Endothelial cell of umbilical vein (primary cell): ENCODE measurements around the gene BTN3A1. TPM values are rescaled to one million over a fixed set of nuclear protein-coding genes. Genes with fewer than 3 reads are reported as not detected.

Experiments used
- BruUV-seq: library from RNA; stranded (reverse); fragments of 400-500 nt; replicated peaks from 2 replicates; lab custom pipeline; 2021; lab: Mats Ljungman, UMichigan
- CTCF ChIA-PET: fragments of 300-600, 350-600 bp; sonication (Branson Sonifier 250); formaldehyde crosslinking; loops from one replicate; lab custom pipeline; 2021; ENCODE audit warnings: antibody characterized with exemption, inconsistent platforms; lab: Charles Lee
- POLR2A ChIA-PET: fragments of 300-600, 350-600 bp; sonication (Branson Sonifier 250); formaldehyde crosslinking; loops from one replicate; lab custom pipeline; 2021; ENCODE audit warnings: antibody characterized with exemption, inconsistent platforms; lab: Charles Lee
- DNase-seq: peaks from one replicate; pipeline ENCODE4 v3.0.0-alpha.2; 2011; ENCODE audit warnings: low read depth, low spot score
- FAIRE-seq: peaks from 2 replicates; lab custom pipeline; 2011; peaks lifted over from hg19 to GRCh38; lab: Jason Lieb, UNC
- H2AFZ ChIP-seq: 2 replicates; pipeline ENCODE4 v1.6.0; 2012; ENCODE audit warnings: low read depth, low read length, control low read depth, inconsistent platforms
- H3K27ac ChIP-seq: 2 replicates; pipeline ENCODE4 v1.5.1; 2011; ENCODE audit warnings: low read depth, mild to moderate bottlenecking, control low read depth, low read length, moderate library complexity; ENCODE audit not compliant: insufficient read depth
- H3K27me3 ChIP-seq, 2 experiments: 2 replicates each; pipeline versions ENCODE4 v1.6.0 to v1.6.1; 2011; ENCODE audit warnings: low read length in 2 of 2, mixed read lengths in 1 of 2; ENCODE audit not compliant: control insufficient read depth in 2 of 2, insufficient read depth in 2 of 2
- H3K36me3 ChIP-seq, 2 experiments: 2 replicates in 1 of 2; 3 replicates in 1 of 2; pipeline ENCODE4 v1.5.1; 2011; ENCODE audit warnings: low read length in 2 of 2, mild to moderate bottlenecking in 1 of 2, moderate library complexity in 1 of 2; ENCODE audit not compliant: control insufficient read depth in 2 of 2, insufficient read depth in 2 of 2; ENCODE audit errors: extremely low read depth in 1 of 2
- H3K4me1 ChIP-seq: 3 replicates; pipeline ENCODE4 v1.5.1; 2011; ENCODE audit warnings: mild to moderate bottlenecking, low read length; ENCODE audit not compliant: control insufficient read depth, insufficient read depth; ENCODE audit errors: extremely low read depth
- H3K4me2 ChIP-seq: 2 replicates; pipeline ENCODE4 v1.6.1; 2011; ENCODE audit warnings: low read length, control low read depth, mixed read lengths; ENCODE audit not compliant: insufficient read depth
- H3K4me3 ChIP-seq, 3 experiments: fragments of 200-600 bp in 1 of 3; sonication (generic), shearing (Covaris generic) in 1 of 3; replicated peaks in 1 of 3; 2 replicates each; pipeline ENCODE4 v1.5.1; 2011 to 2016; ENCODE audit warnings: control low read depth in 3 of 3, low read length in 3 of 3, mild to moderate bottlenecking in 2 of 3, inconsistent platforms in 1 of 3, low read depth in 1 of 3, moderate library complexity in 1 of 3; ENCODE audit not compliant: insufficient read depth in 1 of 3
- H3K79me2 ChIP-seq: 2 replicates; pipeline ENCODE4 v1.6.0; 2012; ENCODE audit warnings: low read length, inconsistent platforms; ENCODE audit not compliant: control insufficient read depth, insufficient read depth
- H3K9ac ChIP-seq: replicated peaks from 2 replicates; pipeline ENCODE3; 2011; ENCODE audit warnings: low read length, control low read depth; ENCODE audit not compliant: insufficient read depth; ENCODE audit errors: extremely low read depth
- H3K9me1 ChIP-seq: replicated peaks from 3 replicates; pipeline ENCODE4 v1.6.0; 2011; ENCODE audit warnings: mild to moderate bottlenecking, low read length; ENCODE audit not compliant: control insufficient read depth, insufficient read depth; ENCODE audit errors: extremely low read depth
- H3K9me3 ChIP-seq: replicated peaks from 2 replicates; pipeline ENCODE4 v1.5.1; 2012; ENCODE audit warnings: low read length, inconsistent platforms; ENCODE audit not compliant: control insufficient read depth, insufficient read depth
- H4K20me1 ChIP-seq: replicated peaks from 2 replicates; pipeline ENCODE3; 2011; ENCODE audit warnings: mild to moderate bottlenecking, low read length; ENCODE audit not compliant: control insufficient read depth, insufficient read depth; ENCODE audit errors: extremely low read depth
- GATA2 ChIP-seq: IDR thresholded peaks from 2 replicates; pipeline ENCODE4 v1.7.0; 2011; ENCODE audit warnings: low read depth, mild to moderate bottlenecking, moderate library complexity, mixed read lengths, low read length; ENCODE audit not compliant: insufficient read length, insufficient read depth
- JUN ChIP-seq: IDR thresholded peaks from 2 replicates; pipeline ENCODE4 v1.6.1; 2011; ENCODE audit warnings: borderline replicate concordance, low read depth; ENCODE audit not compliant: insufficient read length, insufficient read depth
- MYC ChIP-seq: IDR thresholded peaks from one replicate; pipeline ENCODE4 v1.6.1; 2011; ENCODE audit warnings: mild to moderate bottlenecking, low read depth, low read length
- POLR2A ChIP-seq: IDR thresholded peaks from 2 replicates; pipeline ENCODE4 v1.6.1; 2012; ENCODE audit warnings: low read depth, mild to moderate bottlenecking, control low read depth, low read length
- POLR2AphosphoS5 ChIP-seq: IDR thresholded peaks from 2 replicates; pipeline ENCODE4 v1.6.1; 2012; ENCODE audit warnings: low read depth, mild to moderate bottlenecking, control low read depth, low read length, moderate library complexity; ENCODE audit not compliant: insufficient read depth
- dilution Hi-C: fragments of 300-500 bp; cut with MboI; formaldehyde crosslinking; loops from one replicate; pipeline ENCODE4 v1.15.0; 2019; ENCODE audit warnings: low sequenced_read_pairs; ENCODE audit not compliant: extremely low pct_ligation_motif_present
- intact Hi-C: fragments of 100-400 bp; cut with micrococcal nuclease; formaldehyde crosslinking; loops from one replicate; pipeline ENCODE4 v1.10.0; 2022
- polyA plus RNA-seq, 4 experiments: library from polyadenylated mRNA; depleted of rRNA in 3 of 4; stranded (reverse) in 3 of 4; unstranded in 1 of 4; fragments of >200 nt; gene quantifications; 2 replicates each; pipeline versions ENCODE4 v1.2.1 to v1.2.3, GENCODE V29; 2011 to 2012; ENCODE audit warnings: missing spikeins in 1 of 4
- total RNA-seq: library from RNA; stranded (reverse); gene quantifications from 2 replicates; pipeline ENCODE4 v1.2.3, GENCODE V29; 2021
- TF ChIP-seq, protein P1 (sequence below): IDR thresholded peaks from 2 replicates; pipeline ENCODE4 v1.6.1; 2011; ENCODE audit not compliant: insufficient read depth, insufficient read length
- TF ChIP-seq, protein P2 (sequence below), 2 donors: IDR thresholded peaks; 1 replicate in 1 of 2; 2 replicates in 1 of 2; pipeline ENCODE4 v1.5.1; 2011; ENCODE audit warnings: low read length in 2 of 2, mild to moderate bottlenecking in 2 of 2, moderate library complexity in 2 of 2, control low read depth in 1 of 2, inconsistent platforms in 1 of 2, low read depth in 1 of 2; ENCODE audit not compliant: insufficient read depth in 1 of 2; ENCODE audit errors: extremely low read depth in 1 of 2

The BTN3A1 gene
- total and polyA plus RNA-seq, 2 donors (not counting 3 experiments of a cell fraction or from before 2014, with no cell fraction given), result 7.6 to 12.1 TPM

DNA sequence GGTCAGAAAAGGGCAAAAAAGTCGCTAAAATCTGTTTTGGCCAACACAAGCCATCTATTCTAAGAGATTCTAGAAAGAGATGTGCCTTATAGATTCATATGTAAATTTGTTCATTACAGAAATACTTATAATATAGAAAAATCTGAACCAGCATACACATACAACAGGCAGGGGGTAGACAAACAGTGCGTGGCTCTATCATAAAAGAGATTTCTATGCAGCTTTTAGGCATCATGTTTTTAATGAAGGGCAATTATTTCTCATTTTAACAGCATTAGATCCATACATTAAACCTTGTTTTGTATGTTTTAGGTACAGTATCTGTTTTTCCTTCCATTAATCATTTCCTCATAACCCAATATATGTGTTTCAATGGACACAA is 38.9 kb downstream of the BTN3A1 start:
- Histone ChIP-seq H3K9ac (peak overlapping the region; percentile 84), H3K4me2 (peak overlapping the region; percentile 71), H3K9me1 (no peaks in the 10 kb centered on the region), H3K4me3 (peak overlapping the region; percentile 58 to 97 (median 96)), H3K79me2 (no peaks in the 10 kb centered on the region), H3K36me3 (no peaks in the 10 kb centered on the region), H3K4me1 (peaks cover 10% of the 10 kb centered on the region), H3K9me3 (no peaks in the 10 kb centered on the region), H3K27me3 (no peaks in the 10 kb centered on the region), H2AFZ (peak overlapping the region; percentile 95), H4K20me1 (no peaks in the 10 kb centered on the region), H3K27ac (peak overlapping the region; percentile 15)
- dilution Hi-C loops, result no loop called here
- FAIRE-seq (no peak), DNase-seq (no peak)
- no TSS peak for BruUV-seq
- CTCF ChIA-PET, result interaction anchor here (0.7 to 1.1 kb wide), 2 partner anchors 99 to 112 kb away, joined by 3 to 5 read pairs; no protein-coding TSS in a partner anchor
- TF ChIP-seq, protein P1, sequence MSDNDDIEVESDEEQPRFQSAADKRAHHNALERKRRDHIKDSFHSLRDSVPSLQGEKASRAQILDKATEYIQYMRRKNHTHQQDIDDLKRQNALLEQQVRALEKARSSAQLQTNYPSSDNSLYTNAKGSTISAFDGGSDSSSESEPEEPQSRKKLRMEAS, result no peak
- no peak for TF ChIP-seq MYC
- no peak for TF ChIP-seq POLR2AphosphoS5
- TF ChIP-seq POLR2A, result no peak
- no peak for TF ChIP-seq GATA2
- no peak for TF ChIP-seq JUN
- TF ChIP-seq, protein P2, sequence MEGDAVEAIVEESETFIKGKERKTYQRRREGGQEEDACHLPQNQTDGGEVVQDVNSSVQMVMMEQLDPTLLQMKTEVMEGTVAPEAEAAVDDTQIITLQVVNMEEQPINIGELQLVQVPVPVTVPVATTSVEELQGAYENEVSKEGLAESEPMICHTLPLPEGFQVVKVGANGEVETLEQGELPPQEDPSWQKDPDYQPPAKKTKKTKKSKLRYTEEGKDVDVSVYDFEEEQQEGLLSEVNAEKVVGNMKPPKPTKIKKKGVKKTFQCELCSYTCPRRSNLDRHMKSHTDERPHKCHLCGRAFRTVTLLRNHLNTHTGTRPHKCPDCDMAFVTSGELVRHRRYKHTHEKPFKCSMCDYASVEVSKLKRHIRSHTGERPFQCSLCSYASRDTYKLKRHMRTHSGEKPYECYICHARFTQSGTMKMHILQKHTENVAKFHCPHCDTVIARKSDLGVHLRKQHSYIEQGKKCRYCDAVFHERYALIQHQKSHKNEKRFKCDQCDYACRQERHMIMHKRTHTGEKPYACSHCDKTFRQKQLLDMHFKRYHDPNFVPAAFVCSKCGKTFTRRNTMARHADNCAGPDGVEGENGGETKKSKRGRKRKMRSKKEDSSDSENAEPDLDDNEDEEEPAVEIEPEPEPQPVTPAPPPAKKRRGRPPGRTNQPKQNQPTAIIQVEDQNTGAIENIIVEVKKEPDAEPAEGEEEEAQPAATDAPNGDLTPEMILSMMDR (IDR thresholded peaks at IDR 0.05; ENCODE audit: extremely low read depth in 1 of 2, insufficient read depth in 1 of 2, low read depth in 1 of 2, low read length in 2 of 2), result no peak
- POLR2A ChIA-PET, result no interaction called here
- intact Hi-C loops, result loop anchor here (1.0 kb wide), 2 partner anchors 16 to 76 kb away; partner anchors contain the start of genes BTN2A1 and BTN3A2
